GM13976 (cell line): ENCODE measurements around the gene SLC25A21.

Source experiments
- DNase-seq: peaks from one replicate; pipeline ENCODE4 v3.0.0; 2012; ENCODE audit warnings: low spot score
- CTCF ChIP-seq: IDR thresholded peaks from 2 replicates; pipeline ENCODE4 v1.5.1; 2012; ENCODE audit warnings: borderline replicate concordance, mild to moderate bottlenecking; ENCODE audit not compliant: insufficient read depth; ENCODE audit errors: extremely low read depth, missing control alignments, control extremely low read depth
- in situ Hi-C: fragments of 300-500 bp; cut with MboI; formaldehyde crosslinking; loops from one replicate; pipeline ENCODE4 v1.12.0; 2022; ENCODE audit warnings: low sequenced_read_pairs, mixed read lengths, inconsistent platforms; ENCODE audit not compliant: unreplicated experiment

SLC25A21 gene

GRCh38 chr14:37098132-37098531 is 74.3 kb downstream of the SLC25A21 start:
- in situ Hi-C loops, result no loop called here
- no peak for DNase-seq
- TF ChIP-seq CTCF, result no peak

- no peak for TF ChIP-seq CTCF
- in situ Hi-C loops, result no loop called here
- DNase-seq, result no peak
Observed at GRCh38 chr14:37094502-37094901, 77.9 kb downstream of the SLC25A21 start.

- no peak for DNase-seq
- in situ Hi-C loops, result no loop called here
- no peak for TF ChIP-seq CTCF
Observed at GRCh38 chr14:37093364-37093763, 79.0 kb downstream of the SLC25A21 start.

- in situ Hi-C loops, result no loop called here
- DNase-seq, result no peak
- no peak for TF ChIP-seq CTCF
Observed at GRCh38 chr14:37091651-37092050, 80.8 kb downstream of the SLC25A21 start.

GRCh38 chr14:37090026-37090425 is 82.4 kb downstream of the SLC25A21 start:
- no peak for DNase-seq
- TF ChIP-seq CTCF, result no peak
- in situ Hi-C loops, result no loop called here

GRCh38 chr14:37089410-37089809 is 83.0 kb downstream of the SLC25A21 start:
- DNase-seq, result no peak
- TF ChIP-seq CTCF, result no peak
- in situ Hi-C loops, result no loop called here

GRCh38 chr14:37088356-37089215 is 83.8 kb downstream of the SLC25A21 start:
- TF ChIP-seq CTCF, result no peak
- in situ Hi-C loops, result no loop called here
- DNase-seq, result no peak
